OCI-LY1 (cell line): Measurements from ENCODE around the gene CD164L2.

ENCODE experiments used
- H2AFZ ChIP-seq: fragments of 200-600 bp; sonication (generic), shearing (Covaris generic); 2 replicates; pipeline ENCODE4 v1.6.0; 2014; ENCODE audit warnings: antibody characterized with exemption, mild to moderate bottlenecking, low read length
- H3F3A ChIP-seq: fragments of 200-600 bp; sonication (generic), shearing (Covaris generic); 2 replicates; pipeline ENCODE4 v1.6.0; 2014; ENCODE audit warnings: mild to moderate bottlenecking, antibody characterized with exemption, low read length, moderate library complexity; ENCODE audit not compliant: insufficient read depth
- H3K27ac ChIP-seq: fragments of 200-600 bp; sonication (generic); 2 replicates; pipeline ENCODE4 v1.5.1; 2014; ENCODE audit warnings: low read length, mixed run types, mild to moderate bottlenecking, low read depth; ENCODE audit not compliant: poor library complexity, severe bottlenecking
- H3K27me3 ChIP-seq: fragments of 200-600 bp; sonication (generic); 2 replicates; pipeline ENCODE4 v1.6.0; 2014; ENCODE audit warnings: antibody characterized with exemption, mild to moderate bottlenecking, low read length, moderate library complexity; ENCODE audit not compliant: insufficient read depth
- H3K36me3 ChIP-seq: fragments of 200-600 bp; sonication (generic); 2 replicates; pipeline ENCODE4 v1.6.1; 2014; ENCODE audit warnings: mild to moderate bottlenecking, antibody characterized with exemption, low read length, moderate library complexity, mixed read lengths; ENCODE audit not compliant: insufficient read depth
- H3K4me1 ChIP-seq: fragments of 200-600 bp; sonication (generic); 2 replicates; pipeline ENCODE4 v1.5.1; 2014; ENCODE audit warnings: mild to moderate bottlenecking, low read length, moderate library complexity; ENCODE audit not compliant: insufficient read depth, severe bottlenecking
- H3K4me2 ChIP-seq: fragments of 200-600 bp; sonication (generic), shearing (Covaris generic); 2 replicates; pipeline ENCODE4 v1.6.1; 2014; ENCODE audit warnings: low read length
- H3K4me3 ChIP-seq: fragments of 200-600 bp; sonication (generic); 2 replicates; pipeline ENCODE4 v1.5.1; 2014; ENCODE audit warnings: low read length, low read depth, mild to moderate bottlenecking, mixed read lengths; ENCODE audit not compliant: poor library complexity, severe bottlenecking
- H3K79me2 ChIP-seq: fragments of 200-600 bp; shearing (Covaris generic); 2 replicates; pipeline ENCODE4 v1.6.1; 2016; ENCODE audit warnings: mixed run types, low read length, mixed read lengths; ENCODE audit not compliant: insufficient read depth
- H3K9ac ChIP-seq: fragments of 200-600 bp; sonication (generic), shearing (Covaris generic); 2 replicates; pipeline ENCODE4 v1.6.1; 2014; ENCODE audit warnings: mild to moderate bottlenecking, low read length, mixed read lengths
- H3K9me2 ChIP-seq: fragments of 200-600 bp; sonication (generic), shearing (Covaris generic); 2 replicates; pipeline ENCODE4 v1.6.1; 2014; ENCODE audit warnings: low read depth, mild to moderate bottlenecking, low read length, mixed read lengths
- H3K9me3 ChIP-seq: fragments of 200-600 bp; shearing (Covaris generic); 2 replicates; pipeline ENCODE4 v1.6.1; 2014; ENCODE audit warnings: low read length, mixed read lengths
- H4K20me1 ChIP-seq: fragments of 200-600 bp; sonication (generic), shearing (Covaris generic); 2 replicates; pipeline ENCODE4 v1.6.0; 2016; ENCODE audit warnings: mild to moderate bottlenecking, low read length; ENCODE audit not compliant: insufficient read depth
- EZH2 ChIP-seq: fragments of 200-600 bp; sonication (generic), shearing (Covaris generic); IDR thresholded peaks from 2 replicates; pipeline ENCODE4 v1.8.0; 2017; ENCODE audit warnings: borderline replicate concordance, mixed run types, mild to moderate bottlenecking, antibody characterized with exemption, low read length, moderate library complexity, mixed read lengths
- TF ChIP-seq, protein P1 (sequence below): fragments of 200-600 bp; sonication (generic), shearing (Covaris generic); IDR thresholded peaks from 2 replicates; pipeline ENCODE4 v1.5.1; 2017; ENCODE audit warnings: mild to moderate bottlenecking, antibody characterized with exemption, low read length, moderate library complexity, mixed read lengths

The CD164L2 gene

DNA sequence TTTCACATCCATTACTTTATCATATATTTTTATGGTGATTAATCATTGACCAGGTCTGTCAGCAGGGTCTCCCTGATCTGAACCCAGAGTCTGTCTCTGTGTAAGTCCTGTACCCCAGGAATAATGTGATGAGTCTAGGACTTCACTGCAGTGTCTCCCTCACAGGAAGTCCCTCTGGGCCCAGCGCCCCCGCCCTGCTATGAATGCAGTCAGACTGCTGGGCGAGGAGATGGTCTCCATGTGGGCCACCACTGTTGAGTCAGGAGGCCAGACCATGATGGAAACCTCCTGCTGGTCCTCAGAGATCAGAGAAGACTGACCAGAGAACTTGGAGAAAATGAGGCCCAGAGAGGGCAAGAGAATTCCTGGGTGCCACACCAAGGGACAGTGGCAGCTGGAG, 51.7 kb downstream of the CD164L2 start:
- peaks cover 30% of the 10 kb centered on the region for H3K79me2 ChIP-seq
- no peak overlapping the region for H3K4me2 ChIP-seq
- peaks cover 84% of the 10 kb centered on the region for H3K36me3 ChIP-seq

DNA sequence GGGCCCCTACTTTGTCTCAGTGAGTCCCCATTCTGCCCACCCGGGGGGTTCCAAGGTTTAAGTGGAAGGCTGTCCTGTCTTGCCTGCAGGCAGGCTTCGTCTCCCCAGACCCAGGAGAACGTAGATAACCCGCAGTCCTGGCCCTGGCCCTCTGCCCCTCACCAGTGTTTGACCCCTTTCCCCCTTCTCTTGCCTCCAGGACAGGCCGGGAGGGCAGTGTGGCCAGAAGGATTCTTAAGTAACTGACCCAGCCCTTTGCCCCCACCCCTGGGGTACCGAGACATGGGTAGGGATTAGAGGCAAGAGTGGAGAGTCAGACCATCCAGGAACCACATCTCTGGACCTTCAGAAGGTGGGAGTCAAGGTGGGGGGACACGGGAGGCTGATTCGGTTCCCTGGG, 52.3 kb downstream of the CD164L2 start:
- Histone ChIP-seq H4K20me1 (no peaks in the 10 kb centered on the region), H3K9ac (no peak overlapping the region), H3K4me2 (no peak overlapping the region), H3K9me3 (no peaks in the 10 kb centered on the region), H3K36me3 (peaks cover 84% of the 10 kb centered on the region), H3K9me2 (no peaks in the 10 kb centered on the region), H3K4me1 (peaks cover 22% of the 10 kb centered on the region), H3K79me2 (peaks cover 36% of the 10 kb centered on the region), H3F3A (no peaks in the 10 kb centered on the region), H2AFZ (no peak overlapping the region), H3K27me3 (no peaks in the 10 kb centered on the region), H3K4me3 (no peak overlapping the region), H3K27ac (no peak overlapping the region)
- TF ChIP-seq, protein P1, sequence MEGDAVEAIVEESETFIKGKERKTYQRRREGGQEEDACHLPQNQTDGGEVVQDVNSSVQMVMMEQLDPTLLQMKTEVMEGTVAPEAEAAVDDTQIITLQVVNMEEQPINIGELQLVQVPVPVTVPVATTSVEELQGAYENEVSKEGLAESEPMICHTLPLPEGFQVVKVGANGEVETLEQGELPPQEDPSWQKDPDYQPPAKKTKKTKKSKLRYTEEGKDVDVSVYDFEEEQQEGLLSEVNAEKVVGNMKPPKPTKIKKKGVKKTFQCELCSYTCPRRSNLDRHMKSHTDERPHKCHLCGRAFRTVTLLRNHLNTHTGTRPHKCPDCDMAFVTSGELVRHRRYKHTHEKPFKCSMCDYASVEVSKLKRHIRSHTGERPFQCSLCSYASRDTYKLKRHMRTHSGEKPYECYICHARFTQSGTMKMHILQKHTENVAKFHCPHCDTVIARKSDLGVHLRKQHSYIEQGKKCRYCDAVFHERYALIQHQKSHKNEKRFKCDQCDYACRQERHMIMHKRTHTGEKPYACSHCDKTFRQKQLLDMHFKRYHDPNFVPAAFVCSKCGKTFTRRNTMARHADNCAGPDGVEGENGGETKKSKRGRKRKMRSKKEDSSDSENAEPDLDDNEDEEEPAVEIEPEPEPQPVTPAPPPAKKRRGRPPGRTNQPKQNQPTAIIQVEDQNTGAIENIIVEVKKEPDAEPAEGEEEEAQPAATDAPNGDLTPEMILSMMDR = no peak
- no peak for TF ChIP-seq EZH2

More for the DNA sequence above, 51.7 kb downstream of the CD164L2 start:
- no peaks in the 10 kb centered on the region for H3F3A ChIP-seq
- no peak overlapping the region for H3K27ac ChIP-seq
- peaks cover 22% of the 10 kb centered on the region for H3K4me1 ChIP-seq
- no peak overlapping the region for H3K4me3 ChIP-seq
- no peaks in the 10 kb centered on the region for H4K20me1 ChIP-seq
- no peaks in the 10 kb centered on the region for H3K9me2 ChIP-seq
- H3K27me3 ChIP-seq = no peaks in the 10 kb centered on the region
- H2AFZ ChIP-seq = no peak overlapping the region
- H3K9me3 ChIP-seq = no peaks in the 10 kb centered on the region
- no peak overlapping the region for H3K9ac ChIP-seq
- TF ChIP-seq, protein P1 = no peak
- no peak for TF ChIP-seq EZH2
